ENCODE results near the gene ABTB2.

ABTB2 gene

GRCh38 chr11:34218067-34218466 is 139.7 kb downstream of the ABTB2 start:
- no peaks in the 10 kb centered on the region for H3K36me3 ChIP-seq
- no peak overlapping the region for H3K4me3 ChIP-seq (ENCODE audit: low read depth, low read length)
- H3K9me3 ChIP-seq (ENCODE audit: severe bottlenecking), result no peaks in the 10 kb centered on the region
- no peak overlapping the region for H3K27ac ChIP-seq
- DNase-seq, result no peak
- TF ChIP-seq, protein P1, sequence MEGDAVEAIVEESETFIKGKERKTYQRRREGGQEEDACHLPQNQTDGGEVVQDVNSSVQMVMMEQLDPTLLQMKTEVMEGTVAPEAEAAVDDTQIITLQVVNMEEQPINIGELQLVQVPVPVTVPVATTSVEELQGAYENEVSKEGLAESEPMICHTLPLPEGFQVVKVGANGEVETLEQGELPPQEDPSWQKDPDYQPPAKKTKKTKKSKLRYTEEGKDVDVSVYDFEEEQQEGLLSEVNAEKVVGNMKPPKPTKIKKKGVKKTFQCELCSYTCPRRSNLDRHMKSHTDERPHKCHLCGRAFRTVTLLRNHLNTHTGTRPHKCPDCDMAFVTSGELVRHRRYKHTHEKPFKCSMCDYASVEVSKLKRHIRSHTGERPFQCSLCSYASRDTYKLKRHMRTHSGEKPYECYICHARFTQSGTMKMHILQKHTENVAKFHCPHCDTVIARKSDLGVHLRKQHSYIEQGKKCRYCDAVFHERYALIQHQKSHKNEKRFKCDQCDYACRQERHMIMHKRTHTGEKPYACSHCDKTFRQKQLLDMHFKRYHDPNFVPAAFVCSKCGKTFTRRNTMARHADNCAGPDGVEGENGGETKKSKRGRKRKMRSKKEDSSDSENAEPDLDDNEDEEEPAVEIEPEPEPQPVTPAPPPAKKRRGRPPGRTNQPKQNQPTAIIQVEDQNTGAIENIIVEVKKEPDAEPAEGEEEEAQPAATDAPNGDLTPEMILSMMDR (IDR thresholded peaks at IDR 0.05; ENCODE audit: low read depth, low read length), result no peak
- no peaks in the 10 kb centered on the region for H3K27me3 ChIP-seq (ENCODE audit: insufficient read depth, low read depth, severe bottlenecking)

DNA sequence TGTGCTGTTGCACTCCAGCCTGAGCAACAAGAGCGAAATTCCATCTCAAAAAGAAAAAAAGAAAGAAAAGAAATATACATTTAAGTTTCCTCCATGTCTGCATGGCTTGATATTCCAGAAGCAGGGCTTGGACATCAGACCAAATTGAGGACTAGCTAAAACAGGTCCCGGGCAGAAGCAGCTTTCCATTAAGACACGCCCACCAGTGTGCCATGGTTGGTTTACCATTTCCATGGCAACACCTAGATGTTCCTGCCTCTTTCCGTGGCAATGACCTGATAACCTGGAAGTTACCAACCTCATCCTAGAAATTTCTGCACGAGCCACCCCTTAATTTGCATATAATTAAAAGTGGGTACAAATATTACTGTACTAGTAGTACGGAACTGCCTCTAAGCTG is 141.1 kb downstream of the ABTB2 start:
- H3K27ac ChIP-seq, result no peak overlapping the region
- H3K36me3 ChIP-seq, result no peaks in the 10 kb centered on the region
- no peak for DNase-seq
- no peak overlapping the region for H3K4me3 ChIP-seq (ENCODE audit: low read depth, low read length)
- no peaks in the 10 kb centered on the region for H3K27me3 ChIP-seq (ENCODE audit: insufficient read depth, low read depth, severe bottlenecking)
- TF ChIP-seq, protein P1 (IDR thresholded peaks at IDR 0.05; ENCODE audit: low read depth, low read length), result no peak
- H3K9me3 ChIP-seq (ENCODE audit: severe bottlenecking), result no peaks in the 10 kb centered on the region

GRCh38 chr11:34215806-34216453 is 141.9 kb downstream of the ABTB2 start:
- Histone ChIP-seq H3K36me3 (no peaks in the 10 kb centered on the region), H3K4me3 (ENCODE audit: low read depth, low read length) (no peak overlapping the region)
- TF ChIP-seq, protein P1 (IDR thresholded peaks at IDR 0.05; ENCODE audit: low read depth, low read length), result no peak

DNA sequence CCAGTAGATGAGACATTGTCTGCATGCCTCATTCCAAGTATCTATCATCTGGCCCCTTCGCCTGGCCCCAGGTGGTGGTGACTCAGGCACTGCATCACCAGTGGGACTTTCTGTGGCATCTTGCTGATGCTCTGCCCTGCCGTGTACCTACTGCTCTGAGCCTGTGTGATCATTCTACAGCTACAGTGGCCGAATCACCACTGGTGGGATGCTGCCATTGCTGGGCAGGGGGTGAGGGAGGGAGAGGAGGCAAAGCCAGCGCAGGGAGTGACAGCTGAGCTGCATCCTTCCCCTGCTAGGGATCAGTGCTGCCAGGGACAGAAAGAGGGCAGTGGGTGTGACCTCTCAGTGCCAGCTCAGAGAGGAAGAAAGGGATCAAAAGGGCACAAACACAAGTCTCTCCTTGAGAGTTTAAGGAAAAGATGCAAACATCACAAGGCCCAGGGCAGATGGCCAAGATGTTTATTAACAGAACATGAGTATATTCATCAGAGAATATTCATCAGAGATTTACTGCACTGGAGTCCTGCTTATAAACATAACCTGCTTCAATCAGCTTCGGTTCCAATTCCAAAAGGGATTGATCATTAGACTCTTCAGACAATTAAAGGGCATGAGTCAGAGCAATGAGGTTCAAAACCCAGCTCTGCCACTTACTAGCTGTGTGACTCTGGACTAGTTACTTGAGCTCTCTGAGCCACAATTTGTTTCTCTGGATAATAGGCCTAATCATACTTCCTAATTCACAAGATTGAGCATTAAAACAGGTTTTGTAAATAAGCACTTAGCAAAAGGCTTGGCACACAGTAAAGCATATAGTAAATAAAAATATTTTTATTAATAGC is 142.6 kb downstream of the ABTB2 start:
- TF ChIP-seq, protein P1 (IDR thresholded peaks at IDR 0.05; ENCODE audit: low read depth, low read length), result no peak
- Histone ChIP-seq H3K27me3 (ENCODE audit: insufficient read depth, low read depth, severe bottlenecking) (no peaks in the 10 kb centered on the region), H3K9me3 (ENCODE audit: severe bottlenecking) (no peaks in the 10 kb centered on the region), H3K36me3 (no peaks in the 10 kb centered on the region), H3K4me3 (ENCODE audit: low read depth, low read length) (no peak overlapping the region), H3K27ac (no peak overlapping the region)
- no peak for DNase-seq

More at GRCh38 chr11:34215806-34216453, 141.9 kb downstream of the ABTB2 start:
- Histone ChIP-seq H3K9me3 (ENCODE audit: severe bottlenecking) (no peaks in the 10 kb centered on the region), H3K27me3 (ENCODE audit: insufficient read depth, low read depth, severe bottlenecking) (no peaks in the 10 kb centered on the region), H3K27ac (no peak overlapping the region)
- DNase-seq, result no peak

DNA sequence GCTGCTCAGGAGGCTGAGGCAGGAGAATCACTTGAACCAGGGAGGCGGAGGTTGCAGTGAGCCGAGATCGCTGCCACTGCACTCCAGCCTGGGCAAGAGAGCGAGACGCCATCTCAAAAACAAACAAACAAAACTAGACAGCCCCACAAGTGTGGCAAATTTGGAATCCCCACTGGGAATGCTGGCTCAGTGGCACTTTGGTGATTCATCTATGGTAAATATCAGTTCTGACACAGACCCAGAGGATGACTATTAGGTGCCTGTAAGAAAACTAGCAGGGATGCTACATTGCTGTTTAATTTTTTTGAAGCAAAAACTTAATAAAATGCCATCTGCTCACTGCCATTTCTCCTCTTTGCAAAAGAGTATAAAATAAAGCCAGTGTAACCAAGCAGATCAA is 144.4 kb downstream of the ABTB2 start:
- no peaks in the 10 kb centered on the region for H3K36me3 ChIP-seq
- H3K4me3 ChIP-seq (ENCODE audit: low read depth, low read length), result no peak overlapping the region
- TF ChIP-seq, protein P1 (IDR thresholded peaks at IDR 0.05; ENCODE audit: low read depth, low read length), result no peak
- no peaks in the 10 kb centered on the region for H3K27me3 ChIP-seq (ENCODE audit: insufficient read depth, low read depth, severe bottlenecking)
- DNase-seq, result no peak
- H3K27ac ChIP-seq, result no peak overlapping the region
- no peaks in the 10 kb centered on the region for H3K9me3 ChIP-seq (ENCODE audit: severe bottlenecking)

Measured in WERI-Rb-1 (cell line).